ENCODE measurements around the gene LUC7L3.
A peak's percentile ranks its signal among the peaks of the same experiment; 100 is the strongest.
"Not testable (repeated sequence)": the region's sequence is repeated elsewhere in the genome, so short reads cannot be mapped to it uniquely, and the experiment has no call there.

Gene LUC7L3

DNA sequence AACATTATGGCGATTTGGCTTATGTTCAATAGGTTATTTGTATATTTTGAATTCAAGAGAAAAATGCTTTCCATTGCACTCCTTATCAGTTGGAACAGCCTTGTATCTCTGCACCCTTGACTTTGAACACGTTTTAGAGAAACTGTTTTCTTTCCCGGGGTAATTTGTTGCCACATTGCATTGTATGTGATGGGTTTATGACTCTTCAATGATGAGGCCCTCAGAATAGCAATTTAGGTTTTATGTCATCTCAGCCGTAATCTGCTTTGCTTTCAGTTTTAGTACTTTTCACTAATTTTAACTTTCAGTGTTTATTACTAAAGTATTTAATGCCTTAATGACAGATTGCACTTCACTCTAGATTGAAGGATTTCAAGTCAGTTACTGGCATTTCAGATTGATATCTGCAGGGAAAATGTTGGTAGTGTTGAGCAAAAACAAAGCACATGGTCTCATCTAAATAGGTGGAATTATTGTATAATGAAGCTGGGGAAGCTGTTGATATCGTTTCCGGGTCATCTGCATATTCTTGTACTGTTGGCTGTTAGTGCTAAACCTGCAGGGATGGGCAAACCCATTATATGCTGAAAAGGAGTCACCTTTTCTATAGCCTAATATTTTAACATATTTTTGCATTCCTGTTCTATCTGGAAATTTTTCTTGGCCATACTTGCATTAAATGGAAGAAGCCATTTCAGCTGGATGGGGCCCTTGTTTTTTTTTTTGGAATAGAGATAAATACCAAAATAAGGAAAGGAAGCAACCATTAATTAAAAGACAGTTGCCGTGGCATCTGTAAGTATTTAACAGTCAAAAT, 2.0 kb downstream of the LUC7L3 start:
- Histone ChIP-seq H3K27ac (ENCODE audit: low read depth, low read length) (no peak overlapping the region), H3K4me1 (ENCODE audit: insufficient read depth, low read length) (peaks cover 46% of the 10 kb centered on the region)

DNA sequence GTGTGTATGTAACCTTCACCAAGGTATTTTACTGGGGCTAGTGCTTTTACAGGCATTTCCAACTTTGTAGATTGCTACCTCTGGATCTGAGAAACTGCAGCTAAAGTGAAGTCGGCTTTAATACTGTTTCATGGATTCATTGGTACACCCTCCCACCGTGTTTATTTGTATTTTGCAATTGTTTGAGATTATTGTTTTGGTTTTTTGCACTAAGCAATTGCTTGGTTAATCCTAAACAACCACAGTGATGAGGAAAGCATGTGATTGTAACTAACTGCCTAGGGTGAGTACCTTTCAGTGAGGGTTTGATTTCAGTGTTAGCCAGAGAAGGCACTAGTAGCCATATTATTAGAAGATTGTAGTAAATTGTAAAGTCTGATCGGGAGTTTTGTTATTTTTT, 3.3 kb downstream of the LUC7L3 start:
- Histone ChIP-seq H3K4me1 (ENCODE audit: insufficient read depth, low read length) (peaks cover 53% of the 10 kb centered on the region), H3K4me3 (ENCODE audit: low read depth in 1 of 2, low read length in 2 of 2) (no peak overlapping the region), H3K9me3 (ENCODE audit: low read length) (no peaks in the 10 kb centered on the region), H3K27me3 (ENCODE audit: control insufficient read depth in 1 of 2, insufficient read depth in 2 of 2, low read length in 2 of 2) (no peaks in the 10 kb centered on the region), H3K27ac (ENCODE audit: low read depth, low read length) (no peak overlapping the region), H3K36me3 (ENCODE audit: insufficient read depth, low read length) (no peaks in the 10 kb centered on the region), H3K9ac (ENCODE audit: low read length) (no peak overlapping the region)

More for the DNA sequence above, 2.0 kb downstream of the LUC7L3 start:
- no peaks in the 10 kb centered on the region for H3K27me3 ChIP-seq (ENCODE audit: control insufficient read depth in 1 of 2, insufficient read depth in 2 of 2, low read length in 2 of 2)
- H3K36me3 ChIP-seq (ENCODE audit: insufficient read depth, low read length): no peaks in the 10 kb centered on the region
- H3K9ac ChIP-seq (ENCODE audit: low read length): peak overlapping the region; percentile 93
- H3K4me3 ChIP-seq (ENCODE audit: low read depth in 1 of 2, low read length in 2 of 2): peak overlapping the region; percentile 73 to 93
- H3K9me3 ChIP-seq (ENCODE audit: low read length): no peaks in the 10 kb centered on the region

DNA sequence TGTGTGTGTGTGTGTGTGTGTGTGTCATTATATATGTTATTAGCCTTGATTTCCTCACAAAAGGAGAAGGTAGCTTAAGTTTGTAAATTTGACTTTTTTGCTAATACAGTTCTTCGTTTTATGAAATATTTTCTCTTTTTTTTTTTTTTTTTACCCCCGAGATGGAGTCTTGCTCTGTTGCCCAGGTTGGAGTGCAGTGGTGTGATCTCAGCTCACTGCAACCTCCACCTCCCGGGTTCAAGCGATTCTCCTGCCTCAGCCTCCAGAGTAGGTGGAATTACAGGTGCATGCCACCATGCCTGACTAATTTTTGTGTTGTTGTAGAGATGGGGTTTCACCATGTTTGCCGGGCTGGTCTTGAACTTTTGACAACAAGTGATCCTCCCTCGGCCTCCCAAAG, 5.2 kb downstream of the LUC7L3 start:
- H3K36me3 ChIP-seq (ENCODE audit: insufficient read depth, low read length); H3K27ac ChIP-seq (ENCODE audit: low read depth, low read length); H3K9ac ChIP-seq (ENCODE audit: low read length); H3K9me3 ChIP-seq (ENCODE audit: low read length); H3K4me3 ChIP-seq (ENCODE audit: low read depth in 1 of 2, low read length in 2 of 2); H3K27me3 ChIP-seq (ENCODE audit: control insufficient read depth in 1 of 2, insufficient read depth in 2 of 2, low read length in 2 of 2): not testable (repeated sequence)
- peaks cover 59% of the 10 kb centered on the region for H3K4me1 ChIP-seq (ENCODE audit: insufficient read depth, low read length)

DNA sequence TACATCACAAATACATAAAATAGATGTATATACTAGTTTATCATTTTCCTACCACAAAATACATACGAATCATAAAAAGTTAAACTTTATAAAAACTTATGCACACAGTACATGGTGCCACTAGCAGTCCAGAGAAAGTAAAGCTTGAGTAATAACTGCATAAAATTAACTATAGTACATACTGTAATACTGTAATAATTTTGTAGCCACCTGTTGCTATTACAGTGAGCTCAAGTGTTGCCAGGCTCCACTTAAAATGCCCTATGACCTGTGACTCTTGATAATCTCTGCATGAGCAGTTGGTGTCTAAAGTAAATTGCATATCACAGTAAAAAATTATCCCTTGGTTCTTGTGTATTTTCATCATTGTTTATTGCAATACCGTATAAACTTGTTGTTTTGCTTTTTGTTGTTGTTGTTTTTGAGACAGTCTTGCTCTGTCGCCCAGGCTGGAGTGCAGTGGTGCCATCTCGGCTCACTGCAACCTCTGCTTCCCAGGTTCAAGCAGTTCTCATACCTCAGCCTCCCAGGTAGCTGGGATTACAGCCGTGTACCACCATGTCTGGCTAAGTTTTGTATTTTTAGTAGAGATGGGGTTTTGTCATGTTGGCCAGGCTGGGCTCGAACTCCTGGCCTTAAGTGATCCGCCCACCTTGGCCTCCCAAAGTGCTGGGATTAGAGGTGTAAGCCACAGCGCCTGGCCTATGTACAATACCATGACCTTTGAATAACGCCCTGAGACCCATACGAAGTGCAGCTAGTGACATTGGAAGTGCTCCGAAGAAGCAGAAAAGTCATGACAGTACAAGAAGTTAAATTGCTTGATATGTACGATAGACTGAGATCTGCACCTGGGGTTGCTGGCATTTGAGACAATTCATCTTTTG, 6.6 kb downstream of the LUC7L3 start:
- Histone ChIP-seq H3K9ac (ENCODE audit: low read length) (no peak overlapping the region), H3K4me1 (ENCODE audit: insufficient read depth, low read length) (peaks cover 68% of the 10 kb centered on the region), H3K27me3 (ENCODE audit: control insufficient read depth in 1 of 2, insufficient read depth in 2 of 2, low read length in 2 of 2) (no peaks in the 10 kb centered on the region), H3K27ac (ENCODE audit: low read depth, low read length) (no peak overlapping the region), H3K9me3 (ENCODE audit: low read length) (no peaks in the 10 kb centered on the region), H3K36me3 (ENCODE audit: insufficient read depth, low read length) (no peaks in the 10 kb centered on the region), H3K4me3 (ENCODE audit: low read depth in 1 of 2, low read length in 2 of 2) (no peak overlapping the region)

DNA sequence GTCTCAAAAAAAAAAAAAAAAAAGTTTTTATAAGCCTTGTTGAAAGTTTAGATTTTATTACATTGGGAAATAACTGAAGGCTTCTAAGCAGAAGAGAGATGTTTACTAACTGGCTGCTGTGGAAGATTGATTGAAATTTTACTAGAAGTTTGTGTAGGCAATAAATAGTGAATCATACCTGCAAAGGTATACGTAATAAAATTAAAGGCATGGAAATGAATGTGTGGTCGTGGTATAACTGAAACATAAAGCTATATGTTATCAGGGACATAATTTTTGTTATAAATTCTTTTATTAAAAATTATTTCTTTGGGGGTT, 8.7 kb downstream of the LUC7L3 start:
- Histone ChIP-seq H3K4me3 (ENCODE audit: low read depth in 1 of 2, low read length in 2 of 2) (no peak overlapping the region), H3K27me3 (ENCODE audit: control insufficient read depth in 1 of 2, insufficient read depth in 2 of 2, low read length in 2 of 2) (no peaks in the 10 kb centered on the region), H3K4me1 (ENCODE audit: insufficient read depth, low read length) (peaks cover 63% of the 10 kb centered on the region), H3K9ac (ENCODE audit: low read length) (no peak overlapping the region), H3K36me3 (ENCODE audit: insufficient read depth, low read length) (no peaks in the 10 kb centered on the region), H3K27ac (ENCODE audit: low read depth, low read length) (no peak overlapping the region), H3K9me3 (ENCODE audit: low read length) (no peaks in the 10 kb centered on the region)

DNA sequence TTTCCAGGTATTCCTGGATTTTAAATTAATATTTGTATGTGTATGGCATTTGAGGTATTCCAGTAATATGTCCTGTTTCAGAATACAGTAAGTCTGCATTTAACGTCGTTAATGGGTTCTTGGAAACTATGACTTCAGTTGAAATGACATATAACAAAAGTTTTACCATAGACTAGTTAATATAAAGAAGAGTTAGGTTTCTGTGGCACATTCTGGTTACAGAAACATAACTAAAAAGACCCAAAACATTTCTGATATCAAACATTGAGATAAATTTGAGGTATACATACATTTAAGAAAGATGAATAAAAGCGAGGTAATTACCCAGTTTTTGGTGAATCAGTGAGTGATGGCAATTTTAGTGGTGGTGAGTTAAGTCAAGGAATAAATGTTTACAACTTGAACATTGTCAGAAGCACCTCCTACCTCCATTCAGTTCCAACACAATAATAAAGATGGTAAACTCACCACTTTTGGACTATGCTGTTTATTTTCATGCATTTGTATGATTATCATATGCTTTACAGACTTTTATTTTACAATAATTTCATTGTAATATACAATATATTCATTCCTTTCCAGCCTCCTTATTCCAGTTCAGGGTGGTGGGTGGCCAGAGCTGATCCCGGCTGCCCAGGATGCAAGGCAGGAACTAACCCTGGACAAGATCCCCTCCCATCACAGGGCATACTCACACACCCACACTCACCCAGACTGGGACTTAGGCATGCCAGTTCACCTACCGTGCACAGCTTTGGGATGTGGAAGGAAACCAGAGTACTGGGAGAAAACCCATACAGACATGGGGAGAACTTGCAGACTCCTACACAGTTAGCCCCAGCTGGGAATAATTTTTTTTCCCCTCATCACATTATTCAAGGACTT, 9.7 kb downstream of the LUC7L3 start:
- Histone ChIP-seq H3K27ac (ENCODE audit: low read depth, low read length) (no peak overlapping the region), H3K36me3 (ENCODE audit: insufficient read depth, low read length) (no peaks in the 10 kb centered on the region), H3K9ac (ENCODE audit: low read length) (no peak overlapping the region), H3K27me3 (ENCODE audit: control insufficient read depth in 1 of 2, insufficient read depth in 2 of 2, low read length in 2 of 2) (no peaks in the 10 kb centered on the region), H3K4me3 (ENCODE audit: low read depth in 1 of 2, low read length in 2 of 2) (no peak overlapping the region), H3K9me3 (ENCODE audit: low read length) (no peaks in the 10 kb centered on the region), H3K4me1 (ENCODE audit: insufficient read depth, low read length) (peaks cover 54% of the 10 kb centered on the region)

DNA sequence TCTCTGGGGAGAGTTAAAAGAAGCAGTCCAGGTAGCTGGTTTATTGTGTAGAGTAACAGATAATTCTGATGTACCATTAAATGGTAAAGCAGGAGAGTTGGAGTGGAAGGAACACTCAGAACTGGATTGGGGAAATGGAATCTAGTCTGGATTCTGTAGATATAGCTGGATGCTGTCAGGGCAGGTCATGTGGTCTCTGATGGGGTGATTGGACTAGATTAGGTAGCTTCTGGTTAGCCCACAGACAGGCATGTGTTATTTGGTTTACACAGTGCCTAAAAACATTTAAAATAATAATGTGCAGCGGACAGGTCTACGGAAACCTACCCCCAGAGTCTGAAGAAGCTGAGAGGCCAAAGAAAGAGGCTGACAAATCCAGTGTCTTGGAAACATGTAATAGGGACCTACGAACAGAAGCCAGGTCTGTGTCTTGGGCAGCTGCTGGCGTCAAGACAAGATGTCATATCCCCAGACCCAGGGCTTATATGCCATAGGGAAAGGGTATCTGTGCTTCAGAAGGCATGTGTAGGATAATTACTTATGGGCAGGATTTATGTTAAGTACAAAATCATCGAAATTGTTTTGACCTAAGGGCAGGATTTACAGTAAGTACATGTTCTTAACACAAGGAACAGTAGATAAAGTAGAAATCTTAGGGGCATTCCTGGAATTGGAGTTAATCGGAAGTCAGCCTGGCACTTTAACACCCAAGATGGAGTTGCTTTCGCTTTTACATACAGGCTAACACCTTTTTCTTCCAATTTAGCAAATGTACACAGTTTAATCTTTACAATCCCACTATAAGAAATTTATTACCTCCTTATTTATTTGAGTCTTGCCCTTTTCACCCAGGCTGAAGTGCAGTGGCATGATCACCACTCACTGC, 12.4 kb downstream of the LUC7L3 start:
- Histone ChIP-seq H3K36me3 (ENCODE audit: insufficient read depth, low read length) (no peaks in the 10 kb centered on the region), H3K9me3 (ENCODE audit: low read length) (no peaks in the 10 kb centered on the region), H3K9ac (ENCODE audit: low read length) (no peak overlapping the region), H3K27me3 (ENCODE audit: control insufficient read depth in 1 of 2, insufficient read depth in 2 of 2, low read length in 2 of 2) (no peaks in the 10 kb centered on the region), H3K4me3 (ENCODE audit: low read depth in 1 of 2, low read length in 2 of 2) (no peak overlapping the region), H3K4me1 (ENCODE audit: insufficient read depth, low read length) (peaks cover 43% of the 10 kb centered on the region), H3K27ac (ENCODE audit: low read depth, low read length) (no peak overlapping the region)

DNA sequence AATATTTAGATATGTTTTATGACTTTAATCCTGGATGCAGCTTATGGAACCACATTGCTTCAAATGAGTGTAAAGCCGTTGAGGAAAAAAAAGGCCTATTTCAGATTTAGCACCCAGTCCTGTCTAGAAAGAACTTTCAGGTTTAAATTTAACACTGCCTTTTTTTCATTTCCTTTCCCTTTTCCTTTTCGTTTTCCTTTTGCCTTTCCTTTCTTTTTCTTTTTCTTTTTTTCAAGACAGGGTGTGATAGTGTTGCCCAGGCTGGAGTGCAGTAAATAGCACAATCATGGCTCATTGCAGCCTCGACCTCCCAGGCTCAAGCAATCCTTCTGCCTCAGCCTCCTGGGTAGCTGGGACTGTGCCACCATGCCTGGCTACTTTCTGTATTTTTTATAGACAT, 15.9 kb downstream of the LUC7L3 start:
- Histone ChIP-seq H3K4me3 (ENCODE audit: low read depth in 1 of 2, low read length in 2 of 2) (no peak overlapping the region), H3K36me3 (ENCODE audit: insufficient read depth, low read length) (peaks cover 16% of the 10 kb centered on the region), H3K27me3 (ENCODE audit: control insufficient read depth in 1 of 2, insufficient read depth in 2 of 2, low read length in 2 of 2) (no peaks in the 10 kb centered on the region), H3K9me3 (ENCODE audit: low read length) (no peaks in the 10 kb centered on the region), H3K9ac (ENCODE audit: low read length) (no peak overlapping the region), H3K4me1 (ENCODE audit: insufficient read depth, low read length) (peaks cover 21% of the 10 kb centered on the region), H3K27ac (ENCODE audit: low read depth, low read length) (no peak overlapping the region)

DNA sequence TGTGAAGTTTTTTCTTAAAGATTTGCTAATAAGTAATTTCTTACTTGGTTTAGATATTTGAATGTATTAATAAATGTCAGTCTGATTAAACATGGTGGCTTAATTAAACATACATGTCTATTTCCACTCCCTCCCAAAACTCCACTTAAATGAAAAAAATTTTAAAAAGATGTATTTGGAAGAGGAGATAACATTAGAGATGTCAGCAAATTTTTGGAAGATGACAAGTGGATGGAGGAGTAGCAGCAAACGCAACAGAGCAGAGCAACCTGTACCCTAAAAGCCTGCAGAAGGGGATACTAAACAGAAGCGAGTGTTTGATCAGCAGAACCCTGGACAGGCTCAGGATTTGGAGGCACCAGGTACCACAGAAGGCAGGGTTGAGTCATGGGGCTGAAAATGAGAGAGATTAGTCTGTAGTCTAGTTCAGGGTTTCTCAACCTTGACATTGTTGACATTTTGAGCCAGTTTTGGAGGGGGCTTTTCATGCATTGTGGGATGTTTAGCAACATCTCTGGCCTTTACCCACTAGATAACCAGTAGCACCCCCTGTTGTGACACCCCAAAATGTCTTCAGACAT, 17.8 kb downstream of the LUC7L3 start:
- no peaks in the 10 kb centered on the region for H3K9me3 ChIP-seq (ENCODE audit: low read length)
- no peak overlapping the region for H3K27ac ChIP-seq (ENCODE audit: low read depth, low read length)
- peaks cover 2% of the 10 kb centered on the region for H3K4me1 ChIP-seq (ENCODE audit: insufficient read depth, low read length)
- peaks cover 36% of the 10 kb centered on the region for H3K36me3 ChIP-seq (ENCODE audit: insufficient read depth, low read length)
- no peak overlapping the region for H3K9ac ChIP-seq (ENCODE audit: low read length)
- no peaks in the 10 kb centered on the region for H3K27me3 ChIP-seq (ENCODE audit: control insufficient read depth in 1 of 2, insufficient read depth in 2 of 2, low read length in 2 of 2)
- H3K4me3 ChIP-seq (ENCODE audit: low read depth in 1 of 2, low read length in 2 of 2): no peak overlapping the region

DNA sequence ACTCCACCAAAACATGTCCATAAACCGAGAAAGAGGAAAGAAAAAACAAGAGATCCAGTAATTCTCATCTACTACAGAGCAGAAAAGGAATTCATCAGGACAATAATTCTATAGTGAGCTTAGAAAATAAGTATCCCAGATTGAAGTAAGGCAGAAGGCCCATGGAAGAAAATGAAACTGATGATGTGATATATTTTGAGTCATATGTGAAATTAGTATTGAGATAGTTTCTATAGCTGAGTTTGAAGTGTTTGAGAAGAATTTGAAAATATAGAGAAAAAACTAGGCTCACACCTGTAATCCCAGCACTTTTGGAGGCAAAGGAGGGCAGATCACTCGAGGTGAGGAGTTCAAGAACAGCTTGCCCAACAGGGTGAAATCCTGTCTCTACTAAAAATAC, 19.7 kb downstream of the LUC7L3 start:
- no peaks in the 10 kb centered on the region for H3K27me3 ChIP-seq (ENCODE audit: control insufficient read depth in 1 of 2, insufficient read depth in 2 of 2, low read length in 2 of 2)
- no peaks in the 10 kb centered on the region for H3K4me1 ChIP-seq (ENCODE audit: insufficient read depth, low read length)
- H3K9me3 ChIP-seq (ENCODE audit: low read length): no peaks in the 10 kb centered on the region
- no peak overlapping the region for H3K27ac ChIP-seq (ENCODE audit: low read depth, low read length)
- no peak overlapping the region for H3K4me3 ChIP-seq (ENCODE audit: low read depth in 1 of 2, low read length in 2 of 2)
- no peak overlapping the region for H3K9ac ChIP-seq (ENCODE audit: low read length)
- peaks cover 51% of the 10 kb centered on the region for H3K36me3 ChIP-seq (ENCODE audit: insufficient read depth, low read length)

Measured in muscle layer of colon (tissue), 2 donors.